GM23338 (cell line): ENCODE results near the gene CNPPD1. TPM values are rescaled to one million over a fixed set of nuclear protein-coding genes. Genes with fewer than 3 reads are reported as not detected.

Experiments used
- ATAC-seq: fragments of 200-7000 bp; cut with Tn5 transposase; 3 replicates; pipeline ENCODE4 v1.9.1; 2020
- DNase-seq: peaks from one replicate; pipeline ENCODE4 v3.0.0-alpha.2; 2015; ENCODE audit warnings: low spot score
- H2AFZ ChIP-seq: fragments of 200-600 bp; sonication (generic); 2 replicates; pipeline ENCODE4 v1.8.0; 2016; ENCODE audit warnings: antibody characterized with exemption, mild to moderate bottlenecking, moderate library complexity
- H3F3A ChIP-seq: fragments of 200-600 bp; sonication (generic); replicated peaks from 2 replicates; pipeline ENCODE4 v1.8.0; 2017; ENCODE audit warnings: antibody characterized with exemption, mixed run types, low read depth
- H3K27ac ChIP-seq: fragments of 200-600 bp; sonication (generic); 2 replicates; pipeline ENCODE4 v1.6.1; 2016; ENCODE audit warnings: low read depth
- H3K27me3 ChIP-seq: fragments of 200-600 bp; sonication (generic); 2 replicates; pipeline ENCODE4 v1.8.0; 2016; ENCODE audit warnings: mild to moderate bottlenecking, mixed run types, moderate library complexity; ENCODE audit not compliant: insufficient read depth
- H3K36me3 ChIP-seq: fragments of 200-600 bp; sonication (generic); 2 replicates; pipeline ENCODE4 v1.8.0; 2016; ENCODE audit warnings: mild to moderate bottlenecking; ENCODE audit not compliant: insufficient read depth
- H3K4me1 ChIP-seq: fragments of 200-600 bp; sonication (generic); 2 replicates; pipeline ENCODE4 v1.8.0; 2016; ENCODE audit warnings: mild to moderate bottlenecking, moderate library complexity; ENCODE audit not compliant: insufficient read depth
- H3K4me2 ChIP-seq: fragments of 200-600 bp; sonication (generic); 2 replicates; pipeline ENCODE4 v1.7.1; 2017; ENCODE audit warnings: mixed run types
- H3K4me3 ChIP-seq: fragments of 200-600 bp; sonication (generic); 2 replicates; pipeline ENCODE4 v1.6.1; 2016; ENCODE audit warnings: mixed run types
- H3K79me2 ChIP-seq: fragments of 200-600 bp; sonication (generic); replicated peaks from 2 replicates; pipeline ENCODE4 v1.8.0; 2017; ENCODE audit warnings: mild to moderate bottlenecking; ENCODE audit not compliant: insufficient read depth
- H3K9me2 ChIP-seq: fragments of 200-600 bp; sonication (generic); 2 replicates; pipeline ENCODE4 v1.8.0; 2017; ENCODE audit not compliant: insufficient read depth
- H4K20me1 ChIP-seq: fragments of 200-600 bp; sonication (generic); replicated peaks from 2 replicates; pipeline ENCODE4 v1.8.0; 2017; ENCODE audit warnings: mild to moderate bottlenecking; ENCODE audit not compliant: insufficient read depth
- H3K27ac Mint-ChIP-seq: 2 replicates; pipeline ENCODE4 v1.8.0; 2020; ENCODE audit warnings: inconsistent platforms, mild to moderate bottlenecking, moderate library complexity, mixed read lengths
- H3K27me3 Mint-ChIP-seq: 3 replicates; pipeline ENCODE4 v1.8.0; 2022; ENCODE audit warnings: low read depth, mild to moderate bottlenecking, moderate library complexity, mixed read lengths, inconsistent platforms; ENCODE audit not compliant: insufficient read depth, poor library complexity
- H3K36me3 Mint-ChIP-seq: 3 replicates; pipeline ENCODE4 v1.8.0; 2021; ENCODE audit warnings: low read depth, mild to moderate bottlenecking, inconsistent platforms, moderate library complexity, mixed read lengths
- H3K4me1 Mint-ChIP-seq: 3 replicates; pipeline ENCODE4 v1.8.0; 2020; ENCODE audit warnings: mild to moderate bottlenecking, inconsistent platforms, mixed read lengths
- H3K4me3 Mint-ChIP-seq: 3 replicates; pipeline ENCODE4 v1.8.0; 2021; ENCODE audit warnings: moderate library complexity, mild to moderate bottlenecking, inconsistent platforms, mixed read lengths
- H3K9me3 Mint-ChIP-seq: 3 replicates; pipeline ENCODE4 v1.8.0; 2020; ENCODE audit warnings: moderate library complexity, mild to moderate bottlenecking, inconsistent platforms, mixed read lengths
- CTCF ChIP-seq, 2 experiments: fragments of 200-600 bp in 1 of 2; sonication (generic) in 1 of 2; conservative IDR thresholded peaks; 2 replicates each; pipeline versions ENCODE4 v1.5.1 to v1.6.1; 2016 to 2017; ENCODE audit warnings: antibody characterized with exemption in 2 of 2, low read depth in 2 of 2, mild to moderate bottlenecking in 2 of 2, moderate library complexity in 1 of 2
- NANOG ChIP-seq: IDR thresholded peaks from 2 replicates; pipeline ENCODE4 v1.6.1; 2016; ENCODE audit warnings: antibody characterized with exemption, borderline replicate concordance
- REST ChIP-seq: IDR thresholded peaks from one replicate; pipeline ENCODE4 v1.6.1; 2018; ENCODE audit warnings: antibody characterized with exemption; ENCODE audit not compliant: unreplicated experiment
- ZNF462 ChIP-seq: fragments of 250-450 bp; sonication (Bioruptor Pico); IDR thresholded peaks from 2 replicates; pipeline ENCODE4 v1.5.0; 2020; ENCODE audit warnings: mild to moderate bottlenecking, moderate library complexity
- polyA plus RNA-seq: library from polyadenylated mRNA; unstranded; fragments of >200 nt; fragmentation: Nextera tagmentation; extraction: Ambion mirVana; gene quantifications from 2 replicates; pipeline ENCODE4 v1.2.1, GENCODE V29; 2016
- total RNA-seq: library from RNA; depleted of rRNA; stranded (reverse); fragments of >200 nt; shearing (Covaris generic); gene quantifications from 2 replicates; pipeline ENCODE4 v1.2.3, GENCODE V29; 2014

The CNPPD1 gene
- total and polyA plus RNA-seq, 2 experiments from 2014 or later, result 18.0 to 18.2 TPM

DNA sequence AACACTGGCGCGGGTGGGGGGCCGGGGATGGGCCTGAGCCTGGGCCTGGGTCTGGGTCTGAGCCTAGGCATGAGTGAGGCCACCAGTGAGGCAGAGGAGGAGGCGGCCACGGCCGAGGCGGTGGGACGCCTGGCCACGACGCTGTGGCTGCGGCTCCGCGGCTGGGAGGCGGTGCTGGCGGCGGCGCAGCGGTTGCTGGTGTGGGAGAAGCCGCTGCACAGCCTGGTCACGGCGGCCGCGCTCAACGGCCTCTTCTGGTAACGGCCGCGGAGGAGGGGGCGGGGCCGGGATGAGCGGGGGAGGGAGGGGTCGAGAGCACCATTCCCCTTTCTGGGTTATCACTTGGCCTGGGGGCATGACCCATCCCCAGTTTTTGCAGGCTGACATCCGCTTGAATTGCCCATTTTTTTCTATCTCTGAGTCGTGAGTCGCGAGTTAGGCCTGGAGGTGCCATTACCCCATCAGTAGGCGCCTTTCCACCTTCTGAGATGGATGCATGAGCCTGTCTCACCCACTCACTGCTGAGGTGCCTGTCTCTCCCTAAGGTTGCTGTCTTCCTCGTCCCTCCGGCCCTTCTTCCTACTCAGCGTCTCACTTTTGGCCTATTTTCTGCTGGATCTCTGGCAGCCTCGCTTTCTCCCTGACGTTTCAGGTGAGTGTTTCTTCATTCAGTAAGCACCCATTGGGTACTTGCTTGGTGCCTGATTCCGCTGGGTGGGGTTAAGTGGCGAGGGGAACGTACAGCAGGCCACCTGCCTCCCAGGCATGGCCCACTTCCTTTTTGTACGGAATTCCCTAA is 1.9 kb upstream of the CNPPD1 start:
- Histone ChIP-seq H3F3A (peaks cover 20% of the 10 kb centered on the region), H3K4me2 (peak overlapping the region; percentile 95), H3K4me1 (peaks cover 13% of the 10 kb centered on the region), H3K9me2 (no peaks in the 10 kb centered on the region), H3K27me3 (no peaks in the 10 kb centered on the region), H3K36me3 (no peaks in the 10 kb centered on the region), H2AFZ (peak overlapping the region; percentile 59), H4K20me1 (no peaks in the 10 kb centered on the region; the same call in 1 of the 2 replicates), H3K4me3 (peak overlapping the region; percentile 71), H3K79me2 (peaks cover 7% of the 10 kb centered on the region), H3K27ac (no peak overlapping the region)
- Mint-ChIP-seq H3K4me3 (peak overlapping the region; percentile 94), H3K4me1 (peaks cover 13% of the 10 kb centered on the region; the same call in 2 of the 3 replicates), H3K27ac (peak overlapping the region; percentile 10; the same call in 1 of the 2 replicates), H3K27me3 (peaks cover 10% of the 10 kb centered on the region), H3K9me3 (no peaks in the 10 kb centered on the region; the same call in 2 of the 3 replicates), H3K36me3 (peaks cover 41% of the 10 kb centered on the region)
- DNase-seq (peak; percentile 51), ATAC-seq (peak; percentile 5)
- TF ChIP-seq REST, result no peak
- TF ChIP-seq CTCF (conservative IDR thresholded peaks at IDR 0.05; ENCODE audit: low read depth in 2 of 2), result 0 out of 4 replicates have a peak, but pooled peaks of 1 of the 2 experiments have one; percentile 16

- ATAC-seq (peak; percentile 70), DNase-seq (peak; percentile 94)
- H2AFZ ChIP-seq, result peak within 1 kb of the TSS; percentile 92
- H3K9me2 ChIP-seq, result no peaks in the 10 kb centered on the region
- H3K27me3 ChIP-seq, result no peaks in the 10 kb centered on the region
- H4K20me1 ChIP-seq, result no peaks in the 10 kb centered on the region; the same call in 1 of the 2 replicates
- H3K4me3 ChIP-seq, result peak within 1 kb of the TSS; percentile 71
- H3K27me3 Mint-ChIP-seq, result peaks cover 15% of the 10 kb centered on the region
- peaks cover 37% of the 10 kb centered on the region for H3K36me3 Mint-ChIP-seq
- H3K9me3 Mint-ChIP-seq, result no peaks in the 10 kb centered on the region; the same call in 2 of the 3 replicates
- H3K4me3 Mint-ChIP-seq, result peak within 1 kb of the TSS; percentile 94
- H3K4me2 ChIP-seq, result peak within 1 kb of the TSS; percentile 95
- H3K4me1 Mint-ChIP-seq, result peaks cover 13% of the 10 kb centered on the region; the same call in 2 of the 3 replicates
- peak within 1 kb of the TSS; percentile 87 for H3K27ac Mint-ChIP-seq
- H3K36me3 ChIP-seq, result no peaks in the 10 kb centered on the region
- peaks cover 7% of the 10 kb centered on the region for H3K79me2 ChIP-seq
- H3K4me1 ChIP-seq, result peaks cover 13% of the 10 kb centered on the region
- peaks cover 20% of the 10 kb centered on the region for H3F3A ChIP-seq
- peak within 1 kb of the TSS; percentile 92 for H3K27ac ChIP-seq
- TF ChIP-seq NANOG, result no peak
- no peak for TF ChIP-seq ZNF462 (CRISPR knock-in tag)
Measured at GRCh38 chr2:219177552-219178376, 1.0 kb upstream of the CNPPD1 start, which contains the start of gene RETREG2. Gene RETREG2, plus strand, starts transcription at chr2:219178275. Its CDS starts 78 bp downstream, at chr2:219178353.
